Stimulated activated naive CD4-positive, alpha-beta T cell treated with Interleukin-2 at 50 U/mL for 16 hours (primary cell): ENCODE results near the gene MEGF6.
"Not testable (repeated sequence)": the region's sequence is repeated elsewhere in the genome, so short reads cannot be mapped to it uniquely, and the experiment has no call there.

Experiments used
- DNase-seq: peaks from one replicate; lab custom pipeline; 2025; lab: John Stamatoyannopoulos, UW

Gene MEGF6

DNA sequence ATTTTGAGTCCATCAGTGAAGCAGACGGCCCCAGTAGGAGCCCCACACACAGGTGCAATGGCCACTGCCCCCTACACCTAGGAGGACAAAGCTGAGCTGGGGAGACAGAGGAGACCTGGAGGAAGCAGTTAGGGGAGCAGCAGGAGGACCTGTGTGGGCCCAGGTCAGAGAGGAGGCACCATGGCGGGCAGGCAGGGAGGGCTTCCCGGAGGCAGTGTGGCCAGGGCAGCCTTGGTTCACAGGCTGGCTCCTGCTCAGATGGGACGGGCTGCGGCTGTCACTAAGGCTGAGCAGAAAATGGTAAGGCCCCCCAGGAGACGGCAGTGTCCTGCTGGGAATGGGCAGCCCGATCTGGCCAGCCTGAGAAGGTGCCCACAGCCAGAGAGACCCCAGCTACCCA, 15.4 kb downstream of the MEGF6 start:
- no peak for DNase-seq

DNA sequence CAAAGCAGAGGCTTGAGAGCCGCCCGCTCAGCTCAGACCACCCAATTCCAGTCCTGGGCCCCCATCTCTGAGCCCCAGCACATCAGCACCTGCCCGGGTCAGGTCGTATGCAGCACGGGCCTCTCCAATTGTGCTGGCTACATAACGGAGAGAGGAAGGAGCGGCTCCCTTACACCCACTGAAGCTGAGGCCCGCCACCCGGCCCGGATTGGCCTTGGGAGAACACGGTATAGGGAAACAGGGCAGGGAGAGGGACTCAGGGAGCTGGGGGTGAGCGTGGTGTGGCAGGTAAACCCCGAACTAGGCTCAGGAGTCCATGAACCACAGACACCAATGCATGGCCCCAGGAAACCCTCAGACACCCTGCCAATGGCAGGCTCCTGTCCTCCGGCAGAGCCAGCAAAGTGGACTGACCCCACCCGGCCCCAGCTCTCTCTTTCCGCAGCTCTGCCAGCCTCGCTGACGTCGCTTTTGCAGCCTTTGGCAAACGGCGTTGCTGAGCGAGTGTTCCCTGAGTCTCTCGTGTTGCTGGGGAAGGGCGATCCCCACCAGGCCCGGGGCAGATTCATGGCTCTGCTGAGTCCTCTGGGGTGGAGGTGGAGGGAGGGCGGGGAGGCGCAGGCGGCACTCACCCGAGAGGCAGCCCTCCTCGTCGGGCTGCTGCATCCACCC, 16.5 kb downstream of the MEGF6 start:
- DNase-seq: no peak

DNA sequence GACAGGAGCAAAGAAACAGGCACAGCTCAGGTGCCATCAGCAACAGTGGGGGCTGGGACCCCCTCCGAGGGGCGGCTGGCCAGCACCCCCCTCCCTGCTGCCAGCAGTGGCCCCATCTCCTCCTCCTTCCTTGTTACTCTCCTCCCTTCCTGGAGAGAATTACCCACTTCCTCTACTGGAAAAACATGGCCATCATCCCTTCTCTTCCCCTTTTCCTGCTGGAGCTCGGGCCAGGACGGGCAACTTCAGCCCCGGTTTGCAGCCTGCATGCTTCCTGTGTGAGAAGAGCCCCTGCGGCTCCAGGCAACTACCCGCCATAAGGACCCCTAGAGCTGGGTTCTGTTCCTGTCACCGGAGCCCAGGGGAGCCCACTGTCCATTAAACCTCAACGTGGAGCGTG, 17.6 kb downstream of the MEGF6 start:
- DNase-seq: no peak

DNA sequence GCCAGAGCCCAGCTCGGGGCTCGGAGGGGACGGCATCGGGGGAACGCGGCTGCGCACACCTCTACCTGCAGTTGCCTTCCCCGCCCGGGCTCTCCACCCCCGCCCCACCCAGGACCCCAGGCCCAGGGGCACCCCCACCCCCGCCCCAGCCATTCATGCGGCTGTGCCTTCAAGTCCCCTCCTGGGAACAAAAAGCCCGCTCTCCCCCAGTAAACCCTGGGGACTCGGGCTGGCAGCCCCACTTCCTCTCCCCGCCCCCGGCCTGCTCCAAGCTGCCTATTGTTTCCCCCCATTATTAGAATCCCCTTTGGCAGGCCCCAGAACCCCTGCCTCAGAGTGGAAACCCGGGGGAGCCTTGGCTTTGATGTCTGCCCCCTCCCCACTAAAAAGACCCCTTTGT, 18.0 kb downstream of the MEGF6 start:
- no peak for DNase-seq

DNA sequence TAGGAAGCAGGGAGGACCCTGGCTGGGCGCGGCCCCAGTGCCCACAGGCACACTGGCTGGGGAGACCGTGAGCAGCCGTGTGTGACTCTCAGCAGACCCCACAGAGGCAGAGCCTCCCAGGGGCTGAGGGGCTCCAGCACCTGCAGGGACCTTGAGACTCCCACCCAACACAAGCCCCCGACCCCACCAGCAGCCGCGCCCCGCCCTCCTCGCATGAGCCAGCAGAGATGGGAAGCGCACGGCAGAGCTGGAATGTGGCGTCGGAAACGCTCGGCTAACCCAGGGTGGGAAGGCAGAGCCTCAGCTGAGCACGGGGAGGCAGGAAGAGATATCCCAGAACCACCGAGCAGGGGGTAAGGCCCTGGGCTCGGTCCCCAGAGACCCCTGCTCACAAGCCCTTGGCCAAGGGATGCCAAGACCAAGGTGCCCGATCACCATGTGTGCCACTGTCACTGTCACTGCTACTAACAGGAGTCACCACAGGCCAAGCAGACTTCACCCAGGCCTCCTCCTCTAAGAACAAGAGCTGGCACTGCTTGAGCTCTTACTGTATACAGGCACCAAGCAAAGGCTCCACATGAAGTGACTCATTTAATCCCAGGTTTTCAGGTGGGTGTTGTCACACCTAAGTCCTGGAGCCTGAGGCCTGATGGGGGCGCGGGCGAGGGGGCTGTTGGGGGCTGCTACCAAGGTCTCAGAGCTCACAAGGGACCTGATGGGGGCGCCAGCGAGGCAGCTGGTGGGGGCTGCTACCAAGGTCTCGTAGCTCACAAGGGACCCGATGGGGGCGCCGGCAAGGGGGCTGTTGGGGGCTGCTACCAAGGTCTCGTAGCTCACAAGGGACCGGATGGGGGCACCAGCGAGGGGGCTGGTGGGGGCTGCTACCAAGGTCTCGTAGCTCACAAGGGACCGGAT, 20.1 kb downstream of the MEGF6 start:
- DNase-seq: no peak

DNA sequence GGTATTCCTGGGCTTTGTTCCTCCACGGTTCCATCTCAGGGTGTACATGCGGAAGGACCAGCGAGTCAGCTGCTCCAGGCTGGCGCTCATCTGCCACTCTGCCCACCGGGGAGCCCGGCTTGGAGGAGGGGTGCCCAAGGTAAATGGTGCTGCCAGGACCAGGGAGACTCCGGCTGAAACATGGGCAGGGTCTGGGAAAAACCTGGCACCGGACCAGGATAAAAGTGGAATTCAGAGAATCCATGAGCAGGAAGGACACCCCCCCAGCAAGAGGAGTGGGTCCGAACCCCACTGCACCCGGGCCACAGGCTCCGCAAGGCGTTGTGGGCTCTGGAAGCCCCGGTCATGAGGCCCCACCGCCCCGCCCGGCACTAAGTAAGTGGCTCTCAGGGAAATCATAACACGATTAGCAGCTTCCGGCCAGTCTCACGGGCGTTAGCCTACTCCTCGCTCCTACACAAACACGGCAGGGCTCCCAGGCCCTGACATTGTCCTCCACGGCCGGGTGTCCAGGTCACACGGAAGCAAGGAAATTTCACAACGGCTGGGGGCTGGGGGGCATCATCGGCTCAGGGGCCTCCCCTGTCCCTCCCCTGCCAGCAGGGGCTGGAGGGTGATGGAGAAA, 21.1 kb downstream of the MEGF6 start:
- DNase-seq: no peak

DNA sequence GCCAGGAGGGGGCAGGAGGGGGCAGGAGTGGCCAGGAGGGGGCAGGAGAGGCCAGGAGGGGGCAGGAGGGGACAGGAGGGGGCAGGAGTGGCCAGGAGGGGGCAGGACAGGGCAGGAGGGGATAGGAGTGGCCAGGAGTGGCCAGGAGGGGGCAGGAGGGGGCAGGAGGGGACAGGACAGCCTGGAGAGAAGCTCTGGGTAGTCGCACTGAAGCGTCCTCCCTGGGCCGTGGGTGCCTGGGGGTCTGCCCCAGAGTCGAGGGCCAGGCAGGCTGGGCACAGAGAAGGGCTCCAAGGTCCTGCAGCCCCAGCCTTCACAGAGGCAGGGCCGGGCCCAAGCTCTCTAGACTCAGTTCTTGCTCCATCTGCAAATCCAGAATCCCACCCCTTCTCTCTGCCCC, 22.9 kb downstream of the MEGF6 start:
- no peak for DNase-seq

DNA sequence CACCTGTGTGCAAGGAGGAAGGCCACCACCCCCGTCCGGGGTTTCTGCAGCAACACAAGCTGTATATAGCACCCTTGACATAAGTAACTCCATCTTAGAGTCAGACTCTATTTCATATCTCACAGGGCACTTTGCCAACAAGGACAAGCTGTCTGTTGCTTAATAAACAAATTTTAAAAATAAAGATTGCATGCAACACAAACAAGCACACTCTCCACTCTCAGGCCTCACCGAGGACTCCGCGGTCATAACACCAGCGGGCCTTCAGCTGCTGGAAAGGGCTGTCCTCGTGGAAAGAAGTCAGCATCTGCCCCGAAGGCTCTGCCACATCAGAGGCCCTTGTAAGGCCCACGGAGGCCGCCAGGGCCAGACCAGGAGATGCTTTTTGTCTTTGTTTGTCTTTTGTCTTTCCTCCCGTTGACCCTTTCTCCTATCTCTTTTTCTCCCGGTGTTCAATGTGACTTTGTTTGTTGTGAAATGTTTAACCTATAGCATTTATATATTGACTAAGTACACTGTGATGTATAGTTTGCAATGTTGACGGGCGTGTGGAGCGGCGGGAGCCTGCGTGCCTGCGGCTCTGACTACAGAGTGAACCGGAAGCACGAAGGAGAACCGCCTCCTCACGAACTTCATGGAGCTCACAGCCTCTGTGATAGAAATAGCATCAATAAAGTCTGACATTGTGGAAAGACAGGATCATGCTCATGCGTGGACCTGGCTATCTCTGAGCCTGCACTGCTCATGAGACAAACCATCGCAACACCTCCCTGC, 24.1 kb downstream of the MEGF6 start:
- DNase-seq: no peak

DNA sequence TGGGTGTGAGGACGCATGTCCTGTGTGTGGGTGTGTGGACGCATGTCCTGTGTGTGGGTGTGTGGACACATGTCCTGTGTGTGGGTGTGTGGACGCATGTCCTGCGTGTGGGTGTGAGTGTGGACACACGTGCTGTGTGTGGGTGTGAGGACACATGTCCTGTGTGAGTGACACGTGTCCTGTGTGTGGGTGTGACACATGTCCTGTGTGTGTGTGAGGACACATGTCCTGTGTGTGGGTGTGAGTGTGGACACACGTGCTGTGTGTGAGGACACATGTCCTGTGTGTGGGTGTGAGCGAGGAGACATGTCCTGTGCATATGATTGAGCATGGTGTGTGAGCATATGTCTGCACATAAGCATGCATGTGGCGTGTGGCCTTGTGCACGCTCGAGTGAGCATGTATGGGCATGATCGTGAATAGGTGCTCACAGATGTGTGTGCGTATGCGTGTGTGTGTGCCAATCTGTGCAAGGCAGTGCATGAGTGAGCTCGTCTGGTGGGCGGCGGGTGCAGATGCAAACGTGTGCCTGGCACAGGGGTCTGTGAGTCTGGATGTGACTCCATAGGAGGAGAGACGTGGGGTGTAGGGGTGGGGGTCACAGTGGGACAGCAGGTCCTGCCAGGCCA, 25.3 kb downstream of the MEGF6 start:
- DNase-seq: no peak

DNA sequence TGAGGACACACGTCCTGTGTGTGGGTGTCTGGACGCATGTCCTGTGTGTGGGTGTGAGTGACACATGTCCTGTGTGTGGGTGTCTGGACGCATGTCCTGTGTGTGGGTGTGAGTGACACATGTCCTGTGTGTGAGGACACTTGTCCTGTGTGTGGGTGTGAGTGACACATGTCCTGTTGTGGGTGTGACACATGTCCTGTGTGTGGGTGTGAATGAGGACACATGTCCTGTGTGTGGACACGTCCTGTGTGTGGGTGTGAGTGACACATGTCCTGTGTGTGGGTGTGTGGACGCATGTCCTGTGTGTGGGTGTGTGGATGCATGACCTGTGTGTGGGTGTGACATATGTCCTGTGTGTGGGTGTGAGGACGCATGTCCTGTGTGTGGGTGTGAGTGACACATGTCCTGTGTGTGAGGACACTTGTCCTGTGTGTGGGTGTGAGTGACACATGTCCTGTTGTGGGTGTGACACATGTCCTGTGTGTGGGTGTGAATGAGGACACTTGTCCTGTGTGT, 25.9 kb downstream of the MEGF6 start:
- not testable (repeated sequence) for DNase-seq

DNA sequence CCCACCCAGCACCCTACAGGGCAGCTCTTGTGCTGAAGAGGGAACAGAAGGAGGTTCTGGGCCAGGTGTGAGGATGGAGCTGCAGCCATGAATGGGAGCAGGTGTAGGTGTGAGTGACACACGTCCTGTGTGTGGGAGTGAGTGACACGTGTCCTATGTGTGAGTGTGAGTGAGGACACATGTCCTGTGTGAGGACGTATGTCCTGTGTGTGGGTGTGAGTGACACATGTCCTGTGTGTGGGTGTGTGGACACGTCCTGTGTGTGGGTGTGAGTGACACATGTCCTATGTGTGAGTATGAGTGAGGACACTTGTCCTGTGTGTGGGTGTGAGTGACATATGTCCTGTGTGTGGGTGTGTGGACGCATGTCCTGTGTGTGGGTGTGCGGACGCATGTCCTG, 26.4 kb downstream of the MEGF6 start:
- DNase-seq: peak; percentile 23

DNA sequence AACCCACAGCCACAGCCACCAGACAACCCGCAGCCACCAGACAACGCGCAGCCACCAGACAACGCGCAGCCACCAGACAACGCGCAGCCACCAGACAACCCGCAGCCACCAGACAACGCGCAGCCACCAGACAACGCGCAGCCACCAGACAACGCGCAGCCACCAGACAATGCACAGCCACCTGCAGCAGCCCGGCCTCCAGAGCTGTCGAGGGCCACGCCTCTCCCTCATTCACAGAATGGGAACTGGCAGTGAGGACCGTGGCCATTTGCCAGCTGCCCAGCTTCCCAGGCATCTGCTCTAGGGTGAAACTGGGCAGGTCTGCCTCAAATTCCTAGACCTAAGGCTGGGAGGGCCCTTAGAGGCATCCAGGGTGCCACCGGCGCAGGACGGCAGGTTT, 27.6 kb downstream of the MEGF6 start:
- DNase-seq: not testable (repeated sequence)

DNA sequence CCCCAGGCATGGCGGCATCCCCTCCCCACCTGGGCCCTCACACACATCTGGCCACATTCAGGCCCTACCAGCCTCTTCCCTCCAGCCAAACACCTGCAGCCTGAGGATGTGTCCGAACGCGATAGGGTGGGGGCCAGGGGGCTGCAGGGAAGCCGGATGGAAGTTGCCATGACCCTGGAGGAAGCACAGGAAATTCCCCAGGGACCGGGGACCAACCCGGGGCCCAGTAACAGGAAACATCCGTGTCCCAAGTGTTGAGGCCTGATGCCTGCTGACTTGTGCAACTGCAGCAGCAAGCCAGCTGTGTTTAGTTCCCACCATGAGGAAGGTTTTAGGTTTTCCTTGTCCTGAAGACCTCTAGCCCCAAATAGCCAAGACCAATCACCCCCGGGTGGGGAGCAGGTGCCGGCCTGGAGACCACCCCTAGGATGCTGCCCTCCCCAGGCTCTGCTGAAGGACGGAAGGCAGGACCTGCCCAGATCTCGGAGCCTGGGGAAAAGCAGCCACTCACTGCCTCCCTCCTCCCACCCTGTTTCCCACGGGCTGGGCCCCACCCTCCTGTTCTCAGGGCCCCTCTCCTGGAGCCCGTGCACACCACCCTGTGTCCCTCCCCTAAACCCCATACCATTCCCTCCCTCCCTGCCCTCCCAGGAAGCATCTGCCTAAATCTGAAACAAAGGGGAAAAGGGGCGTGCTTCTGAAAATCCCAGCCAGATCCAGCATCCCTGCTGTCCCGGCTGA, 29.8 kb downstream of the MEGF6 start:
- no peak for DNase-seq

DNA sequence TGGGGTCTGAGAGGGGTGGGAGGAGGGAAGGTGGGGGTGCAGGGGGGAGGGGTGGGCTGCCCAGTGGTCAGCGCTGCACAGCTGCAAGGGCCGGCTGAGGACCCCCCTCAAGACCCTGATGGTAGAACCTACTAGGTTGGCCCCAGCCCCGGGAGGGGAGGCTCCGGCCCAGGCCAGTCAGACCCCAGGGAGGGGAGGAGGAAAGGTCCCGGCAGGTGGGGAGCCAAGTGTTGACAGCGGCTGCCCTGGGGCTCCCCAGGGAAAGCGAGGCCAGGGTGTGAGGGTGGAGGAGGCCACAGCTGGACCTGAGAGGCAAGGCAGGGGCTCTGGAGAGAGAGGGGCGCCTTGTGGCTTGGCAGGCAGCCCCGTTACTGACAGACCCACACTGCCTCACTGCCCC, 31.1 kb downstream of the MEGF6 start:
- no peak for DNase-seq

DNA sequence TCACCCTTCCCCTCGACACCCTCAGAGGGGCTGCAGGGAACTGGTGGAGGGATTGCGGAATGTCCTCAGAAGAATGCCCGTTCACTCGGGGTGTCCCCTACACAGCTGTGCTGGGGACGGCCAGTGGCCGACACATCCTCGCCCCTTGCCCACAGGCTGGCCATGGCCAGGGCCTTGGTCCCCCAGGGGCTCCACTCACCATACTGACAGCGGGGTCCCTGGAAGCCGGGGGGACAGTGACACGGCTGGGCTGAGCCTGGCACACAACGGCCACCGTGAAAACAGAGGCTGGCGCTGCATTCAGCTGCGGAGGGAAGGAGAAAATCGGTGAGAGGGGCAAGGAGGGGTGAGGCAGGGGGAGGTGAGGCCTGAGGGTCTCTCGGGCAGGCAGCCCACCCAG, 31.7 kb downstream of the MEGF6 start:
- DNase-seq: no peak

DNA sequence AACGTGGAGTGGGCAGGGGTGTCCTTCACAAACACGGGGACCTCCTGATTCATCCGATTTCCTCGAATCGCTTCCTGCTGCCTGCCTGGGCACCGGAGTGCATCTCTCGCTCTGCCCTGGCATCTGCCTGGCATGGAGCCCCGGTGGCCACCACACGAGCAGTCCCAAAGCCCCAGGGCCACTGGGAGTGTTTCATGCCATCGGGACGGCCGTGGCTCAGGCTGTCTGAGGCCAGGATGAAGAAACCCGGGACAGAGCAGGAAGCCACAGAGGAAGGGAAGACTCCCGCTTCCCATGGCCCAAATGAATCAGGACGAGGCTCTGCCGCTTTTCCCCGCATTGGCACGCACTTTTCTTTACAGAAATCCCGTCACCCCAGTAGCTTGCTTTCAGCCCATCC, 32.4 kb downstream of the MEGF6 start:
- no peak for DNase-seq

DNA sequence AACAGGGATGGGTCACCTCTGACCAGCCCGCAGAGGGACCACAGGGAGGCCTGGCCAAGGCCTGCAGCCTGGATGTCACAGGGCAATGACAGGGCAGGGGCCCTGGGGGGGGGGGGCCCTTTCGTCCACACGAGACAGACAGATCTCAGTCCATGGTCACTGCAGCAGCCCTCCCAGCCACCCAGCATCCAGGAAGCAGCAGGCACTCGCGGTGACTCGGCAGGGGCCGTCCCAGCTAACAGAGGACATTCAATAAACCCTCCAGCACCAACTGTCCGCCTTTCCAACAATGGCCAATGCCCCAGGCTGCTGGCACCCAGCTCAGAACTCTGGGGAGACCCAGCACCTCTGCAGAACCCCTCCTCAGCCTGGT, 32.9 kb downstream of the MEGF6 start:
- DNase-seq: no peak

DNA sequence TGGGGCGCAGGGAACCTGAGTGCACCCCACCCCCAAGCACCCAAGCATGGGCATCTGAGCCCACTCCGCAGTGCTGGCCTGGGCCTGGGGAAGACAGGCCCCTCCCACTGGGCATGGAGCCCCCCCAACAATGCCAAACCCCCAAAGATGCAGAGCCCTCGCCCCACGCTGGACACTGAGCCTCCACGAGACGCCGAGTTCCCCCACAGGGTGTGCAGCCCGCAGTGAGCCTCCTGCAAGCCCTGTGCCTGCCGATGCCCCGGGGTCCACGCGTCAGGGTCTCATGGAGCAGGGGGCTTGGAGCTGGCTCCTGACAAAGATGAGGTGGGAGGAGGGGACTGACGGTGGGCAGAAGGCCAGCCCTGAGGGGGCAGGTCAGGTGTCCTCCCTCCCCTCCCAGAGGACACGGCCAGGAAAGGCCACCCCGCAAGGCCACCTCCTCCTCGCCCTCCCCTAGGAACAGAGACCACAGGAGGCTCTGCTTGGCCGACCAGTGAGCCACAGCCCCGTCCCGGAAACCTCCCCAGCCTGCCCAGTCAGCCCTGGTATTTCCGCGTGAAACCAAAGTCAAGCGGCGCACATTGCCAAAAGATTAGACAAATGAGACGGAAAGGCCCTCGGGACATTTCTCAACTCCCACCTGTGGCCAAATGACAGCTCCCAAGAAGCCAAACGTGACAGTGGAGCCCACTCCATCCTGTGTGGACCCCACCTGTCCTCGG, 33.4 kb downstream of the MEGF6 start:
- DNase-seq: no peak

DNA sequence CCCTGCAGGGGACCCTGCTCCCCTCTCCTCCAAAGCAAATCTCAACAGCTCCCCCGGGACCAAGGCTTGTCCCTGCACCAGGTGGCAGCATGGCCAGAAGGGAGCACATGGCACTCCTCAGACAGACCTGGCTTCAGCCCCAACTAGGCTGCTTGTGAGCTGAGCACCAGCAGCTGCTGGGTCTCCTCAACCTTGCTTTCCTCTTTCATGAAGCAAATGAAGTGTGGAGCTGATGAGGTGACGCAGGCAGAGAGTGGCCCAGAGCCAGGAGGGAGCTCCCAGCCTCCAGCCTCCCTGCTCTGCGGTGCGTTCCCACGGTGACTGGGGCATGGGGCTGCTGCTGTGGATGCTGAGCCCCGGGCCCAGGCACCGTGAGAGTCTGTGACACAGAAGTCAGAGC, 34.0 kb downstream of the MEGF6 start:
- no peak for DNase-seq

DNA sequence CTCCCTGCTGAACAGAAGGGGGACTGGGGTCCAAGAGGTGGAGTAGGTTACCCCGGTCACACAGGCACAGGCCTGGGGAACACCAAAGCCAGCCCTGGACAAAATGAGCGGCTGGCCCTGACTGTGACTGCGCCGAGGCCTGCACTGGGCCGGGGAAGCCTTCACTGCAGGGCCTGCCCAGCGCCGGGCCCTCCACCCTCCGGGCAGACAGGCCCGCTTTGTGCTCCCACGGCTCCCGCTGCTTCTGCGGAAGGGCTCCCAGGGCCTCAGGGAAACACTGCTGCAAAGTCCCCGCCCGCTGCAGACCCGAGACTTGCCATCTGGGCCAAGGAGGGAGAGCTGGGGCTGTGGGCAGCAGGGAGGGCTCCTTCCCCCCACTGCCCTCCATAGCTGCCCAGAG, 35.3 kb downstream of the MEGF6 start:
- no peak for DNase-seq
